ENCODE data around the gene CLEC2L.

DNA sequence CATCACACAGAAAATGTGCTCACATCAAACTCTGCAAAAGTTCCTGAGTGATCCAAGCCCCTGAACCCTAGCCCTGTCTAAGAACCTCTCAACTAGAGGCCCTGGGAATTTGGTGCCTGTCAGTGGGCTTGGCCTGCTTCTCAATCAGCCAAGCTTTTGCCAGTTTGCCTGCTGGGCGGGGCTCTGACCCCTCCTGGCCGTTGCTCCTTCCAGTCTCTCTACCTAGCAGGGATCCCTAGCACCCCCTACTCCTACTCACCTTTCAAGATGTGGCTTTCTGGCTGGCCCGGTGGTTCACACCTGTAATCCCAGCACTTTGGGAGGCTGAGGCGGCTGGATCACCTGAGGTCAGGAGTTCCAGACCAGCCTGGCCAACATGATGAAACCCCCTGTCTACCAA is 42.1 kb upstream of the CLEC2L start:
- TF ChIP-seq, protein P1, sequence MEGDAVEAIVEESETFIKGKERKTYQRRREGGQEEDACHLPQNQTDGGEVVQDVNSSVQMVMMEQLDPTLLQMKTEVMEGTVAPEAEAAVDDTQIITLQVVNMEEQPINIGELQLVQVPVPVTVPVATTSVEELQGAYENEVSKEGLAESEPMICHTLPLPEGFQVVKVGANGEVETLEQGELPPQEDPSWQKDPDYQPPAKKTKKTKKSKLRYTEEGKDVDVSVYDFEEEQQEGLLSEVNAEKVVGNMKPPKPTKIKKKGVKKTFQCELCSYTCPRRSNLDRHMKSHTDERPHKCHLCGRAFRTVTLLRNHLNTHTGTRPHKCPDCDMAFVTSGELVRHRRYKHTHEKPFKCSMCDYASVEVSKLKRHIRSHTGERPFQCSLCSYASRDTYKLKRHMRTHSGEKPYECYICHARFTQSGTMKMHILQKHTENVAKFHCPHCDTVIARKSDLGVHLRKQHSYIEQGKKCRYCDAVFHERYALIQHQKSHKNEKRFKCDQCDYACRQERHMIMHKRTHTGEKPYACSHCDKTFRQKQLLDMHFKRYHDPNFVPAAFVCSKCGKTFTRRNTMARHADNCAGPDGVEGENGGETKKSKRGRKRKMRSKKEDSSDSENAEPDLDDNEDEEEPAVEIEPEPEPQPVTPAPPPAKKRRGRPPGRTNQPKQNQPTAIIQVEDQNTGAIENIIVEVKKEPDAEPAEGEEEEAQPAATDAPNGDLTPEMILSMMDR (IDR thresholded peaks at IDR 0.05) = no peak
- no peak for TF ChIP-seq POLR2AphosphoS5 (IDR thresholded peaks at IDR 0.05)
- TF ChIP-seq POLR2A (IDR thresholded peaks at IDR 0.05) = no peak
